GM12865 (cell line): ENCODE results near the gene OCA2.

Experiments used
- DNase-seq: peaks from one replicate; pipeline ENCODE4 v3.0.0; 2010; ENCODE audit warnings: low read depth
- H3K4me3 ChIP-seq: 2 replicates; pipeline ENCODE4 v1.5.1; 2011; ENCODE audit warnings: mild to moderate bottlenecking, low read depth, low read length, control low read depth
- TF ChIP-seq, protein P1 (sequence below): IDR thresholded peaks from 2 replicates; pipeline ENCODE4 v1.5.1; 2011; ENCODE audit warnings: low read length, control low read depth, low read depth, inconsistent platforms; ENCODE audit not compliant: insufficient read depth; ENCODE audit errors: missing control alignments

The OCA2 gene

DNA sequence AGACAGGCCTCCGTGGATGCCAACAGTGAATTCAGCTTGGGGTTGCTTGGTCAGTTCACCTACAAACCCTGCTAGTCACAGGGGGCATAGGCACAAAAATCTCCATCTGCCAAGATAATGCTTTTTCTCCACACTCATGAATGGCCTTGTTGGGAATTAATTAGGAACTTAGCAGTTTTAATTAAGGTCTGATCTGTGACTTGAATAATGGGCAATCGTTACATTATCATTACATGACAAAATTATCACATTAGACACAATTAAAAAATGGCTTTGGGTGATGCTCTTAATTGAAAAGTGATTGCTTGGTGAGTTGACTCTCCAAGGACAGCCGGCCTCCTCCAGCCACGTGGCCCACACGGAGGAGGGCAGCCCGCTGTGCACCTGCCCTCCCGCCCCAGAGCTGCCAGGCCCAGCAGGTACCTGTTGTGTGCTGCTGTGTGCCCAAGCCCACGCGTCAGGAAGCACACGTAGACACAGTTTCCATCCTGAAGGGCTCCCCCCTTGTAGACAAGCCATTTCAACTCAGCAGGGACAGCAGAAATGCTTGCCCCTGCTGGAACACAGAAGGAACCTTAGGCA lies 274.2 kb downstream of the OCA2 start:
- DNase-seq: no peak
- TF ChIP-seq, protein P1, sequence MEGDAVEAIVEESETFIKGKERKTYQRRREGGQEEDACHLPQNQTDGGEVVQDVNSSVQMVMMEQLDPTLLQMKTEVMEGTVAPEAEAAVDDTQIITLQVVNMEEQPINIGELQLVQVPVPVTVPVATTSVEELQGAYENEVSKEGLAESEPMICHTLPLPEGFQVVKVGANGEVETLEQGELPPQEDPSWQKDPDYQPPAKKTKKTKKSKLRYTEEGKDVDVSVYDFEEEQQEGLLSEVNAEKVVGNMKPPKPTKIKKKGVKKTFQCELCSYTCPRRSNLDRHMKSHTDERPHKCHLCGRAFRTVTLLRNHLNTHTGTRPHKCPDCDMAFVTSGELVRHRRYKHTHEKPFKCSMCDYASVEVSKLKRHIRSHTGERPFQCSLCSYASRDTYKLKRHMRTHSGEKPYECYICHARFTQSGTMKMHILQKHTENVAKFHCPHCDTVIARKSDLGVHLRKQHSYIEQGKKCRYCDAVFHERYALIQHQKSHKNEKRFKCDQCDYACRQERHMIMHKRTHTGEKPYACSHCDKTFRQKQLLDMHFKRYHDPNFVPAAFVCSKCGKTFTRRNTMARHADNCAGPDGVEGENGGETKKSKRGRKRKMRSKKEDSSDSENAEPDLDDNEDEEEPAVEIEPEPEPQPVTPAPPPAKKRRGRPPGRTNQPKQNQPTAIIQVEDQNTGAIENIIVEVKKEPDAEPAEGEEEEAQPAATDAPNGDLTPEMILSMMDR: no peak
- H3K4me3 ChIP-seq: no peak overlapping the region

DNA sequence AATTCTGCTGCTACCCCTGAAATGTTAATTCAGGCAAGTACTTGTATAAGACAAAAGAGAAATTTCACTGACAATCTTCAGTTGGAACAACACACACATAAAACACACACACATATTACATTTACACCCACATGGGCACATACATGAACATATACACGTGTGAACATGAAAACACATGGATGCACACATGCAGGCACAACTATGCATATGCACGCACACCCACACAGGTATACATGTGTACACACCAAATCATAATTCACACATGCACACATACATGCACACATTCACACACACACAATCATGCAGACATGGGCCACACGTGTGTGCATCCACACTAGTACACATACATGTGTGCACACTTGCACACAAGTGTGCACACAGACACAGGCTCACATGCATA lies 277.8 kb downstream of the OCA2 start:
- DNase-seq: no peak
- H3K4me3 ChIP-seq: no peak overlapping the region
- TF ChIP-seq, protein P1: no peak

DNA sequence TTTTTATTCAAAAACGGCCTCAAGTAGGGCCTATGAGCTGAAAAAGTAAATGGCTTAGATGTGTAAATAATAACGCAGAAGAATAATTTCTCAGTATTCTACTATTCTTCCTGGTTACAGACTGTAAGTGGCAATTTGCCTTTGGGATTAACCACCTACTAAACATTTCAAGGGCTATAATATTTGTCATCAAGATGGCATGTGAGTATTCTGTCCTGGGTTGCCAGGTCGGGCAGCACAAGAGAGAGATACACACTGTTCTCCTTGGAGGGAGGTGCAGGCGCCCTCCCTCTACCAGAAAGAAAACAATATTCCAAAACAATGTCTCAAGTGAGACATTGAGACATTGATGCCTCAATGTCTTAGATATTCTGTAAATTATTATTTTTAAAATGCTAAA lies 278.4 kb downstream of the OCA2 start:
- no peak for DNase-seq
- no peak overlapping the region for H3K4me3 ChIP-seq
- TF ChIP-seq, protein P1: no peak

DNA sequence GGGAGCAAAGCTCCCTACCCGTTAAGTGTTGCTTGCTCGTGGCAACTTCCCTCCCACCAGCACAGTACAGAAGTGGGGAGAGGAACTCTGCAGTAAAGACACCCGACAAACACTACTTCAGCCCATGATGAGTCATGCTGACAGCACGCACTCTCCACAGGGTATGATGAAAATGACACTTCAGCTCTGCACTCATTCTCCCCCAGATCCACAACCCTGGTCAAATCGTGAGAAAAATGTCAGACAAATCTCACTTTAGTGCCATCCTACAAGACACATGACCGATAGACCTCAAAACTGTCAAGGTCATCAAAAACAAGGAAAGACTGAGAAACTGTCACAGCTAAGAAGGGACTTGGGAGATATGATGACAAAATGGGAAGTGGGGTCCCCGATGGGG lies 278.9 kb downstream of the OCA2 start:
- no peak overlapping the region for H3K4me3 ChIP-seq
- DNase-seq: no peak
- TF ChIP-seq, protein P1: no peak

DNA sequence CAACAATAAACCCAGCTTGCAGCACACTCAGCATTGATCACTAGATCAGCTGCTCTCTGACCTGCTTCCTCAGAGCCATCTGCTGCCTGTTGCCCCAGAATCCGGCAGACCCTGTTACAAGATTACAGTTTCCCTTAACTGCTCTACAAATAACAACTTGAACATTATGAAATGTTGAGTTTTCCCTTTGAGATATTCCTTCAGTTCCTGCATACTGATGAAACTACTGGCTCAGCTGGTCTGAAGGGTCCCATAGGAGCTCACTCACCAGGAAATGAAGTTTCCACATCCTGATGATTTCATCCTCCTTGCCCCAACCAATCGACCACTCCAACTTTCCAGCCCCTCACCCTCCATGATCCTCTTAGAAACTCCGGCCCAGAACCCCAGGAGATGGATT lies 281.9 kb downstream of the OCA2 start:
- no peak for DNase-seq
- no peak overlapping the region for H3K4me3 ChIP-seq
- TF ChIP-seq, protein P1: no peak

DNA sequence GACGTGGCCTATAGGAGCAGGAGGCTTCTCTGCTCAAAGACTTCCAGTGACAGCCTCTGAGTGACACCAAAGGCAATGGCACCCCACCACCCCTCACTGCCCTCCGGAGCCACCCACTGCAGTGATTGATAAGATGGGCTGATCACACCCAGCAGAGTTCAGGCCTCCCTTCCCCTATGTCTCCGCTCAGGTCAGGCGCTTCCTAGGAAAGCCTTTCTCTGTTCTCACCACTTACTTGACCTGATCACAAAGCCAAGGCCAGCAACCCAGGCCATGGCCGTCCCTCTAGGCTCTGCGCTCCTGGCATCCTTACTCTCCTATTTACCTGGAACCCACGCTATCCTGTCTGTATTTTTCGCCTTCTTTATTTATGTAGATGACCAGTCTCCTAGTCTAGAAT lies 282.3 kb downstream of the OCA2 start:
- TF ChIP-seq, protein P1: no peak

DNA sequence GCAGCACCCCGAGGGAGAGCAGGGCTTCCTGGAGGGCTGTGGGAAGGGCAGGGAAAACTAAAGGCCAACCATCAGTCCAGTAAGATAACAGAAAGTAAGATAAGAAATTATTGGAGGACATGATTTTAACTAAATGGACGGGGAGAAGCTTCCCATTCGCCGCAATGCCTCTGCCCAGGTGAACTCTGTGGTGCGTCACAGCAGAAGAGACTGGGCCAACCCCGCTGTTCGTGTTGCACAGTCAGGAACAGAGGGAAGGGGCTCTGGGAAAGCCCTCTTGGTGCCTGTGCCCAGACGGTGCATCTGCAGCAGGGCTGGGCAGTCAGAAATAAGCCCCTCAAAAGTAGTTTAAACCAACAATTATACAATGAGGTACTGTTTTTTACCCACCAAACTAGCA lies 284.1 kb downstream of the OCA2 start:
- no peak overlapping the region for H3K4me3 ChIP-seq
- TF ChIP-seq, protein P1: no peak
- DNase-seq: no peak

More for the DNA sequence above, 282.3 kb downstream of the OCA2 start:
- no peak for DNase-seq
- no peak overlapping the region for H3K4me3 ChIP-seq
